Measurements from ENCODE around the gene HYCC2.

DNA sequence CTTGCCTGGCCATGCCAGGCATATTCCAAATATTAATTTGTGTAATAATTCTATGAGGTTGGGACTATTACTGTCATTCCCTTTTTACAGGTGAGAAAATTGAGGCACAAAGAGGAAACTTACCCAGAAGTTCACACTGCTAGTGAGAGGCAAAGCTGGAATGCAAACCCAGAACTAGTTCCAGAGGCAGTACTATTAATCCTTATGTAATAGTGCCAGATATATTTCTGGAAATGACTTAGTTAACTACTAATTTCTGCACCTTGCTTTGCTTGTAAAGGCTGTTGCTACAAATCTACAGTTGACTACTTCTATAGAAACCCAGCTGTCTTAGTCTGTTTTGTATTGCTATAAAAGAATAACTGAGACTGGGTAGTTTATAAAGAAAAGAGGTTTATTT, 39.1 kb upstream of the HYCC2 start:
- TF ChIP-seq, protein P1, sequence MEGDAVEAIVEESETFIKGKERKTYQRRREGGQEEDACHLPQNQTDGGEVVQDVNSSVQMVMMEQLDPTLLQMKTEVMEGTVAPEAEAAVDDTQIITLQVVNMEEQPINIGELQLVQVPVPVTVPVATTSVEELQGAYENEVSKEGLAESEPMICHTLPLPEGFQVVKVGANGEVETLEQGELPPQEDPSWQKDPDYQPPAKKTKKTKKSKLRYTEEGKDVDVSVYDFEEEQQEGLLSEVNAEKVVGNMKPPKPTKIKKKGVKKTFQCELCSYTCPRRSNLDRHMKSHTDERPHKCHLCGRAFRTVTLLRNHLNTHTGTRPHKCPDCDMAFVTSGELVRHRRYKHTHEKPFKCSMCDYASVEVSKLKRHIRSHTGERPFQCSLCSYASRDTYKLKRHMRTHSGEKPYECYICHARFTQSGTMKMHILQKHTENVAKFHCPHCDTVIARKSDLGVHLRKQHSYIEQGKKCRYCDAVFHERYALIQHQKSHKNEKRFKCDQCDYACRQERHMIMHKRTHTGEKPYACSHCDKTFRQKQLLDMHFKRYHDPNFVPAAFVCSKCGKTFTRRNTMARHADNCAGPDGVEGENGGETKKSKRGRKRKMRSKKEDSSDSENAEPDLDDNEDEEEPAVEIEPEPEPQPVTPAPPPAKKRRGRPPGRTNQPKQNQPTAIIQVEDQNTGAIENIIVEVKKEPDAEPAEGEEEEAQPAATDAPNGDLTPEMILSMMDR (IDR thresholded peaks at IDR 0.05), result no peak
- no peak for TF ChIP-seq EZH2 (IDR thresholded peaks at IDR 0.05; ENCODE audit: borderline replicate concordance, insufficient read depth, low read depth, low read length, poor library complexity, severe bottlenecking)

Measured in B cell (primary cell).